Prostate gland (tissue), 2 donors: Measurements from ENCODE around the gene ICAM4. TPM values are rescaled to one million over a fixed set of nuclear protein-coding genes. Genes with fewer than 3 reads are reported as not detected.

Experiments used
- DNase-seq: peaks from one replicate; pipeline ENCODE4 v3.0.0-alpha.2; 2019; ENCODE audit warnings: low spot score
- H3K27ac ChIP-seq, 2 donors: fragments of 200-600 bp; sonication (generic); 2 replicates each; pipeline ENCODE4 v1.5.1; 2017 to 2019
- H3K27me3 ChIP-seq: fragments of 200-600 bp; sonication (generic); replicated peaks from 2 replicates; pipeline ENCODE4 v1.5.1; 2019; ENCODE audit not compliant: insufficient read depth
- H3K36me3 ChIP-seq, 2 donors: fragments of 200-600 bp; sonication (generic); 1 replicate in 1 of 2; 2 replicates in 1 of 2; pipeline versions ENCODE4 v1.5.1 to v1.8.1; 2017 to 2019
- H3K4me1 ChIP-seq: fragments of 200-600 bp; sonication (generic); replicated peaks from 2 replicates; pipeline ENCODE4 v1.5.1; 2019
- H3K4me3 ChIP-seq, 2 donors: fragments of 200-600 bp; sonication (generic); 2 replicates each; pipeline ENCODE4 v1.5.1; 2017 to 2019
- H3K9me3 ChIP-seq: fragments of 200-600 bp; sonication (generic); 2 replicates; pipeline ENCODE4 v1.5.1; 2017
- POLR2A ChIP-seq: fragments of 450-650 bp; IDR thresholded peaks from one replicate; pipeline ENCODE4 v1.6.1; 2016; ENCODE audit warnings: antibody characterized with exemption, mild to moderate bottlenecking
- POLR2AphosphoS5 ChIP-seq: sonication (generic); formaldehyde crosslinking; IDR thresholded peaks from one replicate; pipeline ENCODE4 v1.6.1; 2017; ENCODE audit warnings: antibody characterized with exemption
- WGBS: methylation state at CpG from one replicate; pipeline ENCODE4 v1.1.5; 2018; 5-methylcytosine and 5-hydroxymethylcytosine counted together
- intact Hi-C: fragments of 100-400 bp; cut with DNase I; formaldehyde crosslinking; loops from one replicate; pipeline ENCODE4 v1.14.2; 2022
- total RNA-seq, 2 donors: library from RNA; depleted of rRNA; stranded (reverse); fragments of >200 nt; gene quantifications; one replicate each; pipeline ENCODE4 v1.1.0, GENCODE V29; 2016
- TF ChIP-seq, protein P1 (sequence below), 4 experiments: fragments of 200-600 bp in 2 of 4; fragments of 450-650 bp in 2 of 4; sonication (generic) in 2 of 4; IDR thresholded peaks; 1 replicate in 3 of 4; 2 replicates in 1 of 4; pipeline ENCODE4 v1.5.1; 2016 to 2019; ENCODE audit warnings: antibody characterized with exemption in 4 of 4, mild to moderate bottlenecking in 2 of 4, moderate library complexity in 2 of 4

Gene ICAM4
- total RNA-seq, 2 donors from 2014 or later: 1.0 TPM; not detected in 1

DNA sequence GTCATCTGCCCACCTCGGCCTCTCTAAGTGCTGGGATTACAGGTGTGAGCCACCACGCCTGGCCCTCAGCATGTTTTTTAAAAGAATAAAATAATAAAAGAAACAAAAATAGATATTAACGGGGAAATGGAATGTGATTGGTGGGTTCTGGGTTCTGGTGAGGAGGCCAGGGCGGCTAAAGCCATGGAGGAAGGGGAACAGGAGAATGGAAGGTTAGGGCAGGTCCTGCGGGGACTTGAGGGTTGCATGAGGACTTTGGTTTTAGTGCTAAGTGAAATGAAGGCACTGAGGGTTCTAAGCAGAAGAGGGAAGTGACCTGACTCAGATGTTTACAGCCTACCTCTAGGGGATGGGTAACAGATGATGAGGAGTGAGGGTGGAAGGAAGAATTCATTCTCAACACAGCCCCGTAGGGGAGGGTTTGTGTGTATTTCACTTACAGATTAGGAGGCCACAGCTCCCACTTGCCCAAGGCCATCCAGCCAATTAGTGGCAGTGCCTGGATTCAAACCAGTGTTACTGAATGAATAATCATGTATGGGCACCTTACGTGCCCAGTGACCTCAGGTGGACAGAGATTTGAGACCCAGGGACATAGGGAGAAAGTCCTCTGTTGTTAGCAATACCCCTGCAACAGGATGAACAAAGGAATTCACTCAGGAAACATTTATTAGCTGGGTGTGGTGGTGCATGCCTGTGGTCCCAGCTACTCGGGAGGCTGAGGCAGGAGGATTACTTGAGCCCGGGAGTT is 41.4 kb upstream of the ICAM4 start:
- WGBS: 75% methylated on average over 9 of the region's 9 CpGs
- Histone ChIP-seq H3K4me3 (no peak overlapping the region), H3K27me3 (no peaks in the 10 kb centered on the region), H3K36me3 (no peaks in the 10 kb centered on the region), H3K27ac (no peak overlapping the region), H3K9me3 (no peaks in the 10 kb centered on the region), H3K4me1 (no peaks in the 10 kb centered on the region)
- no peak for DNase-seq
- intact Hi-C loops: no loop called here
- TF ChIP-seq POLR2A: no peak
- TF ChIP-seq, protein P1, sequence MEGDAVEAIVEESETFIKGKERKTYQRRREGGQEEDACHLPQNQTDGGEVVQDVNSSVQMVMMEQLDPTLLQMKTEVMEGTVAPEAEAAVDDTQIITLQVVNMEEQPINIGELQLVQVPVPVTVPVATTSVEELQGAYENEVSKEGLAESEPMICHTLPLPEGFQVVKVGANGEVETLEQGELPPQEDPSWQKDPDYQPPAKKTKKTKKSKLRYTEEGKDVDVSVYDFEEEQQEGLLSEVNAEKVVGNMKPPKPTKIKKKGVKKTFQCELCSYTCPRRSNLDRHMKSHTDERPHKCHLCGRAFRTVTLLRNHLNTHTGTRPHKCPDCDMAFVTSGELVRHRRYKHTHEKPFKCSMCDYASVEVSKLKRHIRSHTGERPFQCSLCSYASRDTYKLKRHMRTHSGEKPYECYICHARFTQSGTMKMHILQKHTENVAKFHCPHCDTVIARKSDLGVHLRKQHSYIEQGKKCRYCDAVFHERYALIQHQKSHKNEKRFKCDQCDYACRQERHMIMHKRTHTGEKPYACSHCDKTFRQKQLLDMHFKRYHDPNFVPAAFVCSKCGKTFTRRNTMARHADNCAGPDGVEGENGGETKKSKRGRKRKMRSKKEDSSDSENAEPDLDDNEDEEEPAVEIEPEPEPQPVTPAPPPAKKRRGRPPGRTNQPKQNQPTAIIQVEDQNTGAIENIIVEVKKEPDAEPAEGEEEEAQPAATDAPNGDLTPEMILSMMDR (IDR thresholded peaks at IDR 0.05): no peak
- TF ChIP-seq POLR2AphosphoS5: no peak

DNA sequence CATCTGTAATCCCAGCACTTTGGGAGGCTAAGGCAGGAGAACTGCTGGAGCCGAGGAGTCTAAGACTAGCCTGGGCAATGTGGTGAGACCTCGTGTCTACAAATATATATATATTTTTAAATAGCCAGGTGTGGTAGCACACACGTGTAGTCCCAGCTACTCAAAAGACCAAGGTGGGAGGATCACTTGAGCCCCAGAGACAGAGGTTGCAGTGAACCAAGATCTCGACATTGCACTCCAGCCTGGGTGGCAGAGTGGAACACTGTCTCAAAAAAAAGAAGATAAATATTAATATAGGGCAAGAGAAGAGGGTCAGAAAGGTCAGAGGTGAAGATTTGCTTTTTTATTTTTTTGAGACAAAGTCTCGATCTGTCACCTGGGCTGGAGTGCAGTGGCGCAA is 40.2 kb upstream of the ICAM4 start:
- intact Hi-C loops: no loop called here
- DNase-seq: no peak
- H3K27me3 ChIP-seq: no peaks in the 10 kb centered on the region
- WGBS: 78% methylated on average over 6 of the region's 6 CpGs
- H3K9me3 ChIP-seq: no peaks in the 10 kb centered on the region
- H3K4me1 ChIP-seq: no peaks in the 10 kb centered on the region
- no peaks in the 10 kb centered on the region for H3K36me3 ChIP-seq
- no peak overlapping the region for H3K4me3 ChIP-seq
- no peak for TF ChIP-seq POLR2AphosphoS5
- TF ChIP-seq POLR2A: no peak
- TF ChIP-seq, protein P1 (IDR thresholded peaks at IDR 0.05): no peak
- H3K27ac ChIP-seq: no peak overlapping the region

DNA sequence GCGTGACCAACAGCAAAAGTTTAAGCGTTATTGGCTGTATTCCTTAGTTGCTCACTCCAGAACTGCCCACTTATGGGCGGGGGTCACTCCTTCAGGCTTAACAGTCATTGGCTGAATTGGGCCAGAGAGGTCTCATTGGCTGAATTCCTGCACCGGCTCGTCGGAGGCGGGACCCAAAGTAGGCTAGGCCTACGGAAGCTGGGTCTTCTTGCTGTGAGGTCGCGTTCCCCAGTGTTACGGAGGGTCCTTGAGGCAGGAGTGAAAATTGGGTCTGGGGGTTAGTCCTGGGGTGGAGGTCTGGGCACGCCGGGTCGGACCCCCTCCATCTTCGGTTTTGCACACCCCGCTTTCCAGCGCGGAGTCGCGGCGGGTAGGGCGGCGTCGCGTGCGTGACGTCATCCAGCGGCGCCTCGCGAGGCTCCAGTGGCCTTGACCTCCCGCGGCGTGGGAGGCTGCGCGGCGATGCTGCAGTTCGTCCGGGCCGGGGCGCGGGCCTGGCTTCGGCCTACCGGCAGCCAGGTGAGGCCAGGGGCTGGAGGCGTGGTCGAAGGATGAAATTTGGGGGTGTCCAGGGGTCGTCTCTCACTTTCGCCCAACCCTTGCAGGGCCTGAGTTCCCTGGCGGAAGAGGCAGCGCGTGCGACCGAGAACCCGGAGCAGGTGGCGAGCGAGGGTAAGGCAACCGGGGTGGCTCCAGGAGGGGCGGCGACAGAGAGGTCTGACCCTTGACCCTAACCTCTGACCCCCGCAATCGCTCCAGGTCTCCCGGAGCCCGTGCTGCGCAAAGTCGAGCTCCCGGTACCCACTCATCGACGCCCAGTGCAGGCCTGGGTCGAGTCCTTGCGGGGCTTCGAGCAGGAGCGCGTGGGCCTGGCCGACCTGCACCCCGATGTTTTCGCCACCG is 34.7 kb upstream of the ICAM4 start, which contains the start of gene MRPL4:
MRPL4 (plus strand) TSS at position 423 of the 903 bp plus-strand sequence; CDS start at position 463, 40 bp downstream.
- peaks cover 0 to 15% of the 10 kb centered on the region in 2 donors for H3K36me3 ChIP-seq
- 1% methylated on average over 38 of the region's 77 CpGs for WGBS
- H3K27ac ChIP-seq: peak within 1 kb of the TSS; percentile 70 to 73
- peak; percentile 97 for DNase-seq
- H3K4me3 ChIP-seq: peak within 1 kb of the TSS; percentile 85 to 93
- H3K4me1 ChIP-seq: peaks cover 4% of the 10 kb centered on the region
- intact Hi-C loops: loop anchor here (2.0 to 10.0 kb wide), 2 partner anchors 57 to 317 kb away; partner anchors contain the start of genes DNMT1 and OLFM2
- H3K9me3 ChIP-seq: no peaks in the 10 kb centered on the region
- no peaks in the 10 kb centered on the region for H3K27me3 ChIP-seq
- TF ChIP-seq POLR2A (peak; percentile 26), POLR2AphosphoS5 (peak; percentile 81)
- TF ChIP-seq, protein P1 (IDR thresholded peaks at IDR 0.05): peak in 2 of 4 experiments; percentile 15 to 32

DNA sequence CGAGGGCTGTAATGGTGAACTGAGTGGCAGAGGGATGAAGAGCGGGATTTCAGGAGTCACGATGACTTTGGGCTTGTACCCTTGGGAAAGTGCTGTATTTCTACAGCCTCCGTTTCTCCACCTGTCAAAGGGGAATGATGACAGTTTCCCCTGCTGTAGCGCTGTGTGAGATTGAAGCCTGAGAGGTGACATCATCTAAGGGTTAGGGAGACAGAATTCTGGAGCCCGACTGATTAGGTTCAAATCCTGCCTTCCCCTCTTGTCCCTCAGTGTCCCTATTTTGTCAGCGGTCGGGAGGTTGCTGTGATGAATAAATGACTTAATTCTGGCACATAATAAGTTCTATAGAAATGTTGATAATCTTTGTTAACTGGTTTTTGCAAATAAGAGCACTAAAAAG is 34.0 kb upstream of the ICAM4 start:
- H3K4me3 ChIP-seq: peak overlapping the region; percentile 85 to 93
- H3K36me3 ChIP-seq: peaks cover 0 to 15% of the 10 kb centered on the region in 2 donors
- no peaks in the 10 kb centered on the region for H3K9me3 ChIP-seq
- peaks cover 4% of the 10 kb centered on the region for H3K4me1 ChIP-seq
- no peak for TF ChIP-seq POLR2A
- TF ChIP-seq, protein P1 (IDR thresholded peaks at IDR 0.05): no peak
- no peak for TF ChIP-seq POLR2AphosphoS5
- no peaks in the 10 kb centered on the region for H3K27me3 ChIP-seq
- peak overlapping the region in 1 of 2 donors; percentile 70 for H3K27ac ChIP-seq
- no peak for DNase-seq
- intact Hi-C loops: loop anchor here (10.0 kb wide), 1 partner anchor 318 kb away; the partner anchor contains the start of gene OLFM2
- 23% methylated on average over 8 of the region's 8 CpGs for WGBS
